ENCODE data around the gene ZNF302.

The ZNF302 gene

DNA sequence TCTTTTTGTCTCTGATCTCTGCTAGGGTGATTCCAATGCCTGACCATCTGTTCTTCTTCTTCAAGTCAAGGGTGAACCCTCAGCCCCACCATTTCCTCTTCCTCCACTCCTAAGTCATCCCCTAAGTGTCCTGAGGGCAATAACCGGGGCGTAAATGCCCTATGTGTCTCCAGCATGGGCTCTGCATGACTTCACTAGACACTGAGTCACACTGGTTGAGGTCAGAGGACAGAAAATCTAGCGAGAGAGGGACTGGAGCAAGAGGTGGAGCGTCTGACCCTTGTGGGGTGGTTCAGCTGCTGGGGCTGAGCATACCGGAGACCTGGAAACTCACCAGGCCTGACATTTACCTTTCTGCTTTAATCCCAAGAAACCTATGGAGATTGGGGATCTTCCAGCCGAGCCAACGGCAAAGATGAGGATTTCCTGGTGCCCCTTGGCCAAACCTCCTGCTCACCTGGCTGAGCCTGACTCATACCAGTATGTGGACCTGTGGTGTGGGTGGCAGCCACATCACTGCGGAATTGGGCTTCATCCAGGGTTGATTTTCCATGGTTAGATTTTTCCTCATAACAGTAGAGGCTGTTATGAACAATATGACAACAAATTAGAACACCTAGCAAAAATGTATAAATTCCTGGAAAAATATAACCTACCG, 27.5 kb upstream of the ZNF302 start:
- Histone ChIP-seq H3K79me2 (ENCODE audit: low read length) (no peaks in the 10 kb centered on the region), H3K9me3 (replicated peaks; ENCODE audit: insufficient read depth, low read length) (no peaks in the 10 kb centered on the region), H3K9me2 (replicated peaks; ENCODE audit: insufficient read depth, low read length) (no peaks in the 10 kb centered on the region), H3K9ac (ENCODE audit: low read length) (no peak overlapping the region), H3K27me3 (replicated peaks; ENCODE audit: insufficient read depth, low read length) (no peaks in the 10 kb centered on the region), H3K36me3 (replicated peaks; ENCODE audit: insufficient read depth, low read length) (no peaks in the 10 kb centered on the region), H3F3A (ENCODE audit: insufficient read depth, low read length) (no peaks in the 10 kb centered on the region), H3K4me3 (ENCODE audit: low read length) (no peak overlapping the region), H3K4me1 (ENCODE audit: low read length) (no peaks in the 10 kb centered on the region), H2AFZ (ENCODE audit: low read length) (no peak overlapping the region), H4K20me1 (ENCODE audit: insufficient read depth, low read length) (no peaks in the 10 kb centered on the region), H3K27ac (ENCODE audit: low read length) (no peak overlapping the region), H3K4me2 (ENCODE audit: low read depth, low read length) (no peak overlapping the region)
- TF ChIP-seq EZH2 (optimal IDR thresholded peaks at IDR 0.05; ENCODE audit: low read depth, low read length) (no peak), EZH2phosphoT487 (IDR thresholded peaks at IDR 0.05; ENCODE audit: low read length) (no peak)
- TF ChIP-seq, protein P1, sequence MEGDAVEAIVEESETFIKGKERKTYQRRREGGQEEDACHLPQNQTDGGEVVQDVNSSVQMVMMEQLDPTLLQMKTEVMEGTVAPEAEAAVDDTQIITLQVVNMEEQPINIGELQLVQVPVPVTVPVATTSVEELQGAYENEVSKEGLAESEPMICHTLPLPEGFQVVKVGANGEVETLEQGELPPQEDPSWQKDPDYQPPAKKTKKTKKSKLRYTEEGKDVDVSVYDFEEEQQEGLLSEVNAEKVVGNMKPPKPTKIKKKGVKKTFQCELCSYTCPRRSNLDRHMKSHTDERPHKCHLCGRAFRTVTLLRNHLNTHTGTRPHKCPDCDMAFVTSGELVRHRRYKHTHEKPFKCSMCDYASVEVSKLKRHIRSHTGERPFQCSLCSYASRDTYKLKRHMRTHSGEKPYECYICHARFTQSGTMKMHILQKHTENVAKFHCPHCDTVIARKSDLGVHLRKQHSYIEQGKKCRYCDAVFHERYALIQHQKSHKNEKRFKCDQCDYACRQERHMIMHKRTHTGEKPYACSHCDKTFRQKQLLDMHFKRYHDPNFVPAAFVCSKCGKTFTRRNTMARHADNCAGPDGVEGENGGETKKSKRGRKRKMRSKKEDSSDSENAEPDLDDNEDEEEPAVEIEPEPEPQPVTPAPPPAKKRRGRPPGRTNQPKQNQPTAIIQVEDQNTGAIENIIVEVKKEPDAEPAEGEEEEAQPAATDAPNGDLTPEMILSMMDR (IDR thresholded peaks at IDR 0.05; ENCODE audit: low read length), result no peak
- DNase-seq, result no peak

- H3K9me2 ChIP-seq (replicated peaks; ENCODE audit: insufficient read depth, low read length), result no peaks in the 10 kb centered on the region
- H4K20me1 ChIP-seq (ENCODE audit: insufficient read depth, low read length), result no peaks in the 10 kb centered on the region
- H3K27ac ChIP-seq (ENCODE audit: low read length), result no peak overlapping the region
- no peak overlapping the region for H2AFZ ChIP-seq (ENCODE audit: low read length)
- H3K9ac ChIP-seq (ENCODE audit: low read length), result no peak overlapping the region
- H3F3A ChIP-seq (ENCODE audit: insufficient read depth, low read length), result no peaks in the 10 kb centered on the region
- no peak overlapping the region for H3K4me3 ChIP-seq (ENCODE audit: low read length)
- H3K4me2 ChIP-seq (ENCODE audit: low read depth, low read length), result no peak overlapping the region
- no peaks in the 10 kb centered on the region for H3K36me3 ChIP-seq (replicated peaks; ENCODE audit: insufficient read depth, low read length)
- H3K79me2 ChIP-seq (ENCODE audit: low read length), result no peaks in the 10 kb centered on the region
- TF ChIP-seq EZH2 (optimal IDR thresholded peaks at IDR 0.05; ENCODE audit: low read depth, low read length), result no peak
- TF ChIP-seq EZH2phosphoT487 (IDR thresholded peaks at IDR 0.05; ENCODE audit: low read length), result no peak
- TF ChIP-seq, protein P1 (IDR thresholded peaks at IDR 0.05; ENCODE audit: low read length), result no peak
- no peaks in the 10 kb centered on the region for H3K9me3 ChIP-seq (replicated peaks; ENCODE audit: insufficient read depth, low read length)
- H3K4me1 ChIP-seq (ENCODE audit: low read length), result no peaks in the 10 kb centered on the region
- H3K27me3 ChIP-seq (replicated peaks; ENCODE audit: insufficient read depth, low read length), result no peaks in the 10 kb centered on the region
- no peak for DNase-seq
These were observed 25.7 kb upstream of the ZNF302 start for GRCh38 chr19:34651747-34652146.

DNA sequence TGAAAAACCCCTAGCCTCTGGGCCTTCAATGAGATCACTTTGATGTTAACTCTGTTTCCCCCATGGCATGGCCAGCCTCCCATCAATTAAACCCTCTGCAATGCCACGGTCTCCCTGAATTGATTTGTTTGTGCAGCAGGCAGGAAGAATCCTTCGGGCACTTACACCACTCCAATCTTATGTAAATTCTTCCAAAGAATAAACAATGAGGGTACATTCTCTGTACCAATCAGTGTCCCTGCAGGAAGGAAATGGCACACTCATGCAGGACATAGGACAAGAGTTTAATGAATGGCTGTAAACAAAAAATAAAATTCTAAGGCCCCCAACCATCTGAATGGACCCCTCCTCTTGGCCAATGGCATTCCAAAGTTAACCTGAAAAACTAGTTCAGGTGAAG, 22.7 kb upstream of the ZNF302 start:
- no peaks in the 10 kb centered on the region for H3K36me3 ChIP-seq (replicated peaks; ENCODE audit: insufficient read depth, low read length)
- no peaks in the 10 kb centered on the region for H4K20me1 ChIP-seq (ENCODE audit: insufficient read depth, low read length)
- no peak overlapping the region for H3K4me3 ChIP-seq (ENCODE audit: low read length)
- H3K27ac ChIP-seq (ENCODE audit: low read length), result no peak overlapping the region
- H3K9me3 ChIP-seq (replicated peaks; ENCODE audit: insufficient read depth, low read length), result no peaks in the 10 kb centered on the region
- no peak for DNase-seq
- no peak overlapping the region for H2AFZ ChIP-seq (ENCODE audit: low read length)
- H3F3A ChIP-seq (ENCODE audit: insufficient read depth, low read length), result no peaks in the 10 kb centered on the region
- H3K9me2 ChIP-seq (replicated peaks; ENCODE audit: insufficient read depth, low read length), result no peaks in the 10 kb centered on the region
- no peak for TF ChIP-seq EZH2 (optimal IDR thresholded peaks at IDR 0.05; ENCODE audit: low read depth, low read length)
- TF ChIP-seq, protein P1 (IDR thresholded peaks at IDR 0.05; ENCODE audit: low read length), result no peak
- no peak for TF ChIP-seq EZH2phosphoT487 (IDR thresholded peaks at IDR 0.05; ENCODE audit: low read length)
- no peaks in the 10 kb centered on the region for H3K79me2 ChIP-seq (ENCODE audit: low read length)
- H3K9ac ChIP-seq (ENCODE audit: low read length), result no peak overlapping the region
- H3K4me1 ChIP-seq (ENCODE audit: low read length), result no peaks in the 10 kb centered on the region
- no peaks in the 10 kb centered on the region for H3K27me3 ChIP-seq (replicated peaks; ENCODE audit: insufficient read depth, low read length)
- H3K4me2 ChIP-seq (ENCODE audit: low read depth, low read length), result no peak overlapping the region

All from MM.1S (cell line).